DMS114 treated with DMSO at 0.1 percent for 48 hours (cell line): ENCODE data around the gene C2orf80.
"Not testable (repeated sequence)": the region's sequence is repeated elsewhere in the genome, so short reads cannot be mapped to it uniquely, and the experiment has no call there.

ENCODE experiments used
- DNase-seq: peaks from one replicate; lab custom pipeline; 2025; ENCODE audit not compliant: unreplicated experiment; lab: John Stamatoyannopoulos, UW

C2orf80 gene

GRCh38 chr2:208136716-208137094, 53.1 kb downstream of the C2orf80 start:
- DNase-seq, result no peak

- no peak for DNase-seq
These were observed 53.8 kb downstream of the C2orf80 start for GRCh38 chr2:208135794-208136715.

- DNase-seq, result no peak
These were observed 54.8 kb downstream of the C2orf80 start for GRCh38 chr2:208134928-208135586.

- no peak for DNase-seq
These were observed 59.1 kb downstream of the C2orf80 start for GRCh38 chr2:208130712-208131110.

- DNase-seq, result no peak
These were observed 59.8 kb downstream of the C2orf80 start, which contains the start of gene CRYGC for GRCh38 chr2:208129744-208130711. TSS of gene CRYGC (minus strand) at chr2:208129828. CDS start at chr2:208129792, 36 bp downstream.

- no peak for DNase-seq
These were observed 61.7 kb downstream of the C2orf80 start for GRCh38 chr2:208128136-208128535.

- DNase-seq, result no peak
These were observed 62.7 kb downstream of the C2orf80 start for GRCh38 chr2:208127090-208127489.

GRCh38 chr2:208125251-208125650, 64.6 kb downstream of the C2orf80 start:
- DNase-seq, result no peak

GRCh38 chr2:208124013-208124715, 65.7 kb downstream of the C2orf80 start, which contains the start of gene CRYGD:
TSS of gene CRYGD (minus strand) at chr2:208124524. CDS start at chr2:208124473, 51 bp downstream.
- peak; percentile 11 for DNase-seq

- DNase-seq, result no peak
These were observed 67.6 kb downstream of the C2orf80 start for GRCh38 chr2:208122248-208122647.

- no peak for DNase-seq
These were observed 70.9 kb downstream of the C2orf80 start for GRCh38 chr2:208118918-208119317.

- not testable (repeated sequence) for DNase-seq
These were observed 72.4 kb downstream of the C2orf80 start for GRCh38 chr2:208117390-208117789.
